IMR-90 (cell line): ENCODE data around the gene CDK14. TPM values are rescaled to one million over a fixed set of nuclear protein-coding genes. Genes with fewer than 3 reads are reported as not detected.
A peak's percentile ranks its signal among the peaks of the same experiment; 100 is the strongest.

Source experiments
- ATAC-seq: fragments of 200-7000 bp; cut with Tn5 transposase; 2 replicates; pipeline ENCODE4 v1.9.1; 2020; ENCODE audit warnings: low read depth, mild to moderate bottlenecking, moderate library complexity
- BruUV-seq: library from RNA; stranded (reverse); fragments of 400-500 nt; replicated peaks from 2 replicates; lab custom pipeline; 2021; lab: Mats Ljungman, UMichigan
- CTCF ChIA-PET: fragments of 300-600 bp; formaldehyde crosslinking; extraction: SDS; loops from one replicate; lab custom pipeline; 2021; ENCODE audit warnings: antibody characterized with exemption; lab: Yijun Ruan, JAX
- POLR2A ChIA-PET: fragments of 300-600 bp; sonication (Branson Sonifier 250); formaldehyde crosslinking; loops from one replicate; lab custom pipeline; 2022; ENCODE audit warnings: antibody characterized with exemption; ENCODE audit not compliant: unreplicated experiment; lab: Charles Lee
- DNase-seq: peaks from one replicate; pipeline ENCODE4 v3.0.0; 2013
- H2AFZ ChIP-seq: replicated peaks from 2 replicates; pipeline ENCODE3; 2013; ENCODE audit warnings: low read length, mild to moderate bottlenecking; ENCODE audit not compliant: poor library complexity
- H2AK5ac ChIP-seq: 2 replicates; pipeline ENCODE4 v1.6.1; 2013; ENCODE audit warnings: low read depth, low read length, inconsistent platforms
- H2AK9ac ChIP-seq: replicated peaks from 2 replicates; pipeline ENCODE3; 2013; ENCODE audit warnings: mild to moderate bottlenecking, low read depth, low read length, moderate library complexity; ENCODE audit not compliant: poor library complexity
- H2BK120ac ChIP-seq: 2 replicates; pipeline ENCODE4 v1.6.1; 2013; ENCODE audit warnings: low read depth, low read length, inconsistent platforms
- H2BK15ac ChIP-seq: 3 replicates; pipeline ENCODE4 v1.6.1; 2013; ENCODE audit warnings: low read depth, low read length, inconsistent platforms
- H2BK20ac ChIP-seq: 2 replicates; pipeline ENCODE4 v1.6.1; 2013; ENCODE audit warnings: low read depth, mild to moderate bottlenecking, inconsistent platforms, low read length, moderate library complexity
- H2BK5ac ChIP-seq: 2 replicates; pipeline ENCODE4 v1.6.1; 2013; ENCODE audit warnings: mild to moderate bottlenecking, low read depth, low read length, inconsistent platforms; ENCODE audit not compliant: poor library complexity, severe bottlenecking
- H3K14ac ChIP-seq: replicated peaks from 2 replicates; pipeline ENCODE4 v1.6.1; 2013; ENCODE audit warnings: low read depth, low read length, inconsistent platforms
- H3K18ac ChIP-seq: 2 replicates; pipeline ENCODE4 v1.6.1; 2013; ENCODE audit warnings: low read depth, low read length, control low read depth
- H3K23ac ChIP-seq: 2 replicates; pipeline ENCODE4 v1.6.1; 2013; ENCODE audit warnings: low read depth, low read length, inconsistent platforms
- H3K27ac ChIP-seq: 2 replicates; pipeline ENCODE4 v1.5.1; 2013; ENCODE audit warnings: mild to moderate bottlenecking, control low read depth, low read length; ENCODE audit not compliant: insufficient read depth
- H3K27me3 ChIP-seq: 2 replicates; pipeline ENCODE4 v1.6.1; 2013; ENCODE audit warnings: low read length; ENCODE audit not compliant: control insufficient read depth, insufficient read depth
- H3K36me3 ChIP-seq: 2 replicates; pipeline ENCODE4 v1.6.1; 2013; ENCODE audit warnings: low read length, mixed read lengths; ENCODE audit not compliant: control insufficient read depth, insufficient read depth
- H3K4ac ChIP-seq: 2 replicates; pipeline ENCODE4 v1.6.1; 2013; ENCODE audit warnings: low read depth, low read length, inconsistent platforms
- H3K4me1 ChIP-seq: 2 replicates; pipeline ENCODE4 v1.6.1; 2013; ENCODE audit warnings: low read length, mixed read lengths; ENCODE audit not compliant: control insufficient read depth, insufficient read depth
- H3K4me2 ChIP-seq: 2 replicates; pipeline ENCODE4 v1.6.1; 2013; ENCODE audit warnings: low read depth, mild to moderate bottlenecking, control low read depth, low read length, moderate library complexity
- H3K4me3 ChIP-seq: 2 replicates; pipeline ENCODE4 v1.5.1; 2013; ENCODE audit warnings: low read depth, mild to moderate bottlenecking, control low read depth, low read length, moderate library complexity; ENCODE audit not compliant: insufficient read depth
- H3K56ac ChIP-seq: 2 replicates; pipeline ENCODE4 v1.6.1; 2013; ENCODE audit warnings: low read length, inconsistent platforms; ENCODE audit not compliant: insufficient read depth; ENCODE audit errors: extremely low read depth
- H3K79me1 ChIP-seq, 2 experiments: 2 replicates each; pipeline ENCODE4 v1.6.1; 2013; ENCODE audit warnings: low read length in 2 of 2, inconsistent platforms in 1 of 2, low read depth in 1 of 2
- H3K9ac ChIP-seq: 2 replicates; pipeline ENCODE4 v1.6.1; 2013; ENCODE audit warnings: low read depth, low read length, control low read depth
- H3K9me1 ChIP-seq: 2 replicates; pipeline ENCODE4 v1.6.1; 2013; ENCODE audit warnings: low read length, inconsistent platforms; ENCODE audit not compliant: insufficient read depth
- H3K9me3 ChIP-seq: 2 replicates; pipeline ENCODE4 v1.6.1; 2013; ENCODE audit warnings: low read length; ENCODE audit not compliant: control insufficient read depth, insufficient read depth
- H4K20me1 ChIP-seq: 2 replicates; pipeline ENCODE4 v1.6.1; 2013; ENCODE audit warnings: low read length, inconsistent platforms; ENCODE audit not compliant: insufficient read depth
- H4K5ac ChIP-seq: 2 replicates; pipeline ENCODE4 v1.6.1; 2013; ENCODE audit warnings: mild to moderate bottlenecking, low read depth, low read length, control low read depth
- H4K8ac ChIP-seq, 2 experiments: 2 replicates each; pipeline ENCODE4 v1.6.1; 2013; ENCODE audit warnings: low read depth in 2 of 2, low read length in 2 of 2, control low read depth in 1 of 2, inconsistent platforms in 1 of 2
- H4K91ac ChIP-seq: 2 replicates; pipeline ENCODE4 v1.6.1; 2013; ENCODE audit warnings: low read depth, low read length, inconsistent platforms; ENCODE audit not compliant: insufficient read depth
- BHLHE40 ChIP-seq: fragments of 150-350 bp; IDR thresholded peaks from 2 replicates; pipeline ENCODE4 v1.6.1; 2016; ENCODE audit warnings: mild to moderate bottlenecking, low read depth, low read length
- CHD1 ChIP-seq: IDR thresholded peaks from 2 replicates; pipeline ENCODE4 v1.6.1; 2012; ENCODE audit warnings: low read depth, low read length, improper control_type of control experiment
- FOS ChIP-seq: fragments of 150-350 bp; IDR thresholded peaks from 2 replicates; pipeline ENCODE4 v1.6.1; 2016; ENCODE audit warnings: low read depth, low read length
- MAFK ChIP-seq: IDR thresholded peaks from 2 replicates; pipeline ENCODE4 v1.6.1; 2012; ENCODE audit warnings: low read depth, low read length, improper control_type of control experiment
- MXI1 ChIP-seq: IDR thresholded peaks from 2 replicates; pipeline ENCODE4 v1.6.1; 2012; ENCODE audit warnings: low read depth, mild to moderate bottlenecking, low read length, moderate library complexity, borderline replicate concordance
- NFE2L2 ChIP-seq: fragments of 150-350 bp; IDR thresholded peaks from 2 replicates; pipeline ENCODE4 v1.6.1; 2016; ENCODE audit warnings: low read depth, mild to moderate bottlenecking, low read length
- POLR2A ChIP-seq: IDR thresholded peaks from 2 replicates; pipeline ENCODE4 v1.6.1; 2012; ENCODE audit warnings: mild to moderate bottlenecking, low read depth, low read length
- RAD21 ChIP-seq: IDR thresholded peaks from 2 replicates; pipeline ENCODE4 v1.6.1; 2012; ENCODE audit warnings: low read length, improper control_type of control experiment
- RCOR1 ChIP-seq: IDR thresholded peaks from 2 replicates; pipeline ENCODE4 v1.6.1; 2012; ENCODE audit warnings: mild to moderate bottlenecking, low read length, improper control_type of control experiment; ENCODE audit not compliant: insufficient replicate concordance
- RFX5 ChIP-seq: IDR thresholded peaks from 2 replicates; pipeline ENCODE4 v1.8.0; 2012; ENCODE audit warnings: low read depth, mild to moderate bottlenecking, low read length, moderate library complexity
- SMC3 ChIP-seq: fragments of 150-350 bp; IDR thresholded peaks from 2 replicates; pipeline ENCODE4 v1.6.1; 2016; ENCODE audit warnings: low read depth, mild to moderate bottlenecking, antibody characterized with exemption, low read length, moderate library complexity
- WGBS, 2 experiments: methylation state at CpG; one replicate each; pipeline versions ENCODE4 v1.1.5 to v1.1.7; 2013; ENCODE audit warnings: missing lambda C conversion rate in 2 of 2; ENCODE audit not compliant: insufficient read length in 1 of 2; ENCODE audit errors: extremely low coverage in 2 of 2; 5-methylcytosine and 5-hydroxymethylcytosine counted together
- dilution Hi-C: fragments of 300-500 bp; cut with HindIII; formaldehyde crosslinking; loops from one replicate; pipeline ENCODE4 v1.14.3; 2018; ENCODE audit warnings: low sequenced_read_pairs; ENCODE audit not compliant: unreplicated experiment
- in situ Hi-C: fragments of 300-500 bp; cut with MboI; formaldehyde crosslinking; loops from 3 replicates; pipeline ENCODE4 v1.14.3; 2019; ENCODE audit warnings: low sequenced_read_pairs, inconsistent platforms, mixed read lengths
- intact Hi-C: fragments of 100-400 bp; cut with micrococcal nuclease; formaldehyde crosslinking; loops from 2 replicates; pipeline ENCODE4 v1.10.0; 2022
- polyA plus RNA-seq, 3 experiments: library from polyadenylated mRNA; depleted of rRNA; stranded (reverse); fragments of >200 nt; gene quantifications; 2 replicates each; pipeline ENCODE4 v1.2.3, GENCODE V29; 2012; ENCODE audit warnings: low replicate concordance in 1 of 3
- total RNA-seq: library from RNA; depleted of rRNA; stranded (reverse); fragments of >200 nt; gene quantifications from 2 replicates; pipeline ENCODE4 v1.2.3, GENCODE V29; 2012
- TF ChIP-seq, protein P1 (sequence below): conservative IDR thresholded peaks from 2 replicates; pipeline ENCODE4 v1.5.1; 2012; ENCODE audit warnings: mild to moderate bottlenecking, low read depth, low read length, improper control_type of control experiment
- TF ChIP-seq, protein P2 (sequence below): fragments of 150-350 bp; IDR thresholded peaks from 2 replicates; pipeline ENCODE4 v1.6.1; 2016; ENCODE audit warnings: low read depth, mild to moderate bottlenecking, low read length, moderate library complexity, borderline replicate concordance
- TF ChIP-seq, protein P3 (sequence below): fragments of 150-350 bp; IDR thresholded peaks from 2 replicates; pipeline ENCODE4 v1.6.1; 2017; ENCODE audit warnings: mild to moderate bottlenecking, antibody characterized with exemption, low read length, low read depth

The CDK14 gene
- total and polyA plus RNA-seq, 2 of the 4 experiments (the other 2 are of a cell fraction): 10.1 to 29.6 TPM

- Histone ChIP-seq H2BK120ac (peak overlapping the region; percentile 80), H3K79me1 (no peaks in the 10 kb centered on the region), H3K9me3 (peaks cover 4% of the 10 kb centered on the region; the same call in 1 of the 2 replicates), H3K36me3 (no peaks in the 10 kb centered on the region), H3K14ac (peak overlapping the region; percentile 34; the same call in 1 of the 2 replicates), H3K18ac (no peak overlapping the region; the same call in 1 of the 2 replicates), H3K9ac (no peak overlapping the region), H4K8ac (peak overlapping the region in 1 of 2 experiments; percentile 62; a peak in 2 of 4 replicates), H3K4me3 (no peak overlapping the region), H4K5ac (no peak overlapping the region; the same call in 1 of the 2 replicates), H3K4ac (peak overlapping the region; percentile 75; the same call in 1 of the 2 replicates), H2AK5ac (no peak overlapping the region), H2AFZ (no peak overlapping the region), H2BK5ac (peak overlapping the region; percentile 22), H3K56ac (0 out of 2 replicates have a peak overlapping the region, but pooled peaks have one; percentile 23), H2BK20ac (peak overlapping the region; percentile 79; the same call in 1 of the 2 replicates), H2BK15ac (peak overlapping the region; percentile 75; the same call in 1 of the 3 replicates), H2AK9ac (no peak overlapping the region), H3K4me2 (peak overlapping the region; percentile 25), H3K27ac (no peak overlapping the region), H4K91ac (no peak overlapping the region; the same call in 1 of the 2 replicates), H3K27me3 (no peaks in the 10 kb centered on the region), H4K20me1 (no peaks in the 10 kb centered on the region; the same call in 1 of the 2 replicates), H3K23ac (peak overlapping the region; percentile 69; the same call in 1 of the 2 replicates), H3K9me1 (peaks cover 3% of the 10 kb centered on the region; the same call in 1 of the 2 replicates), H3K4me1 (peaks cover 8% of the 10 kb centered on the region)
- in situ Hi-C loops: no loop called here
- DNase-seq (peak; percentile 51), ATAC-seq (peak; percentile 41)
- no TSS peak for BruUV-seq
- intact Hi-C loops: no loop called here
- no CpG with 5 or more reads among the region's 2 CpGs for WGBS, 2 experiments
- ChIA-PET POLR2A (interaction anchor here (1.1 kb wide), 1 partner anchor 101 kb away, joined by 6 read pairs; no protein-coding TSS in a partner anchor), CTCF (interaction anchor here (1.0 kb wide), 2 partner anchors 12 to 101 kb away, joined by 3 to 4 read pairs; no protein-coding TSS in a partner anchor)
- dilution Hi-C loops: no loop called here
- no peak for TF ChIP-seq RCOR1
- TF ChIP-seq, protein P1, sequence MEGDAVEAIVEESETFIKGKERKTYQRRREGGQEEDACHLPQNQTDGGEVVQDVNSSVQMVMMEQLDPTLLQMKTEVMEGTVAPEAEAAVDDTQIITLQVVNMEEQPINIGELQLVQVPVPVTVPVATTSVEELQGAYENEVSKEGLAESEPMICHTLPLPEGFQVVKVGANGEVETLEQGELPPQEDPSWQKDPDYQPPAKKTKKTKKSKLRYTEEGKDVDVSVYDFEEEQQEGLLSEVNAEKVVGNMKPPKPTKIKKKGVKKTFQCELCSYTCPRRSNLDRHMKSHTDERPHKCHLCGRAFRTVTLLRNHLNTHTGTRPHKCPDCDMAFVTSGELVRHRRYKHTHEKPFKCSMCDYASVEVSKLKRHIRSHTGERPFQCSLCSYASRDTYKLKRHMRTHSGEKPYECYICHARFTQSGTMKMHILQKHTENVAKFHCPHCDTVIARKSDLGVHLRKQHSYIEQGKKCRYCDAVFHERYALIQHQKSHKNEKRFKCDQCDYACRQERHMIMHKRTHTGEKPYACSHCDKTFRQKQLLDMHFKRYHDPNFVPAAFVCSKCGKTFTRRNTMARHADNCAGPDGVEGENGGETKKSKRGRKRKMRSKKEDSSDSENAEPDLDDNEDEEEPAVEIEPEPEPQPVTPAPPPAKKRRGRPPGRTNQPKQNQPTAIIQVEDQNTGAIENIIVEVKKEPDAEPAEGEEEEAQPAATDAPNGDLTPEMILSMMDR: no peak
- TF ChIP-seq CHD1: no peak
- no peak for TF ChIP-seq MXI1
- TF ChIP-seq BHLHE40: no peak
- TF ChIP-seq MAFK: no peak
- no peak for TF ChIP-seq RAD21
- no peak for TF ChIP-seq FOS
- TF ChIP-seq, protein P2, sequence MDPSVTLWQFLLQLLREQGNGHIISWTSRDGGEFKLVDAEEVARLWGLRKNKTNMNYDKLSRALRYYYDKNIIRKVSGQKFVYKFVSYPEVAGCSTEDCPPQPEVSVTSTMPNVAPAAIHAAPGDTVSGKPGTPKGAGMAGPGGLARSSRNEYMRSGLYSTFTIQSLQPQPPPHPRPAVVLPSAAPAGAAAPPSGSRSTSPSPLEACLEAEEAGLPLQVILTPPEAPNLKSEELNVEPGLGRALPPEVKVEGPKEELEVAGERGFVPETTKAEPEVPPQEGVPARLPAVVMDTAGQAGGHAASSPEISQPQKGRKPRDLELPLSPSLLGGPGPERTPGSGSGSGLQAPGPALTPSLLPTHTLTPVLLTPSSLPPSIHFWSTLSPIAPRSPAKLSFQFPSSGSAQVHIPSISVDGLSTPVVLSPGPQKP: no peak
- TF ChIP-seq, protein P3, sequence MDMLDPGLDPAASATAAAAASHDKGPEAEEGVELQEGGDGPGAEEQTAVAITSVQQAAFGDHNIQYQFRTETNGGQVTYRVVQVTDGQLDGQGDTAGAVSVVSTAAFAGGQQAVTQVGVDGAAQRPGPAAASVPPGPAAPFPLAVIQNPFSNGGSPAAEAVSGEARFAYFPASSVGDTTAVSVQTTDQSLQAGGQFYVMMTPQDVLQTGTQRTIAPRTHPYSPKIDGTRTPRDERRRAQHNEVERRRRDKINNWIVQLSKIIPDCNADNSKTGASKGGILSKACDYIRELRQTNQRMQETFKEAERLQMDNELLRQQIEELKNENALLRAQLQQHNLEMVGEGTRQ: no peak
- TF ChIP-seq SMC3: no peak
- TF ChIP-seq POLR2A: no peak
- TF ChIP-seq RFX5: no peak
- no peak for TF ChIP-seq NFE2L2
Measured at GRCh38 chr7:91228927-91229558, 632.9 kb downstream of the CDK14 start.
